ENCODE data around the gene SLC15A2.

DNA sequence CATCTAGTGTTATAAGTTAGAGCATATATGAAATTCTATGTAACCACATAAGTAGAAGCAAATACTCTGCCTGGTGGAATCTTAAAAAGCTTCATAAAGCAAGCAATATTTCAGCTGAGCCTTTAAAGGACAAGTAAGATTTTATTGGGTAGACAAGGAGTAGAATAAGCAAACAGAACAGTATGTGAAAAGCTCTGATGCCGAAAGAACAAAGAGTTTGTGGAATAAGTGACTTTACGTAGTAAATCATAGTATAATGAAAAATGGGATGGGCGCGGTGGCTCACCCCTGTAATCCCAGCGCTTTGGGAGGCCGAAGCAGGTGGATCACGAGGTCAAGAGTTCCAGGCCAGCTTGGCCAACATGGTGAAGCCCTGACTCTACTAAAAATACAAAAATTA lies 49.3 kb upstream of the SLC15A2 start:
- TF ChIP-seq EZH2phosphoT487 (IDR thresholded peaks at IDR 0.05; ENCODE audit: insufficient read depth, low read depth) (no peak), EZH2 (IDR thresholded peaks at IDR 0.05; ENCODE audit: insufficient read depth, poor library complexity, severe bottlenecking) (no peak)

Data from GM23248 (cell line).